ENCODE results near the gene TMEM125.

The TMEM125 gene

DNA sequence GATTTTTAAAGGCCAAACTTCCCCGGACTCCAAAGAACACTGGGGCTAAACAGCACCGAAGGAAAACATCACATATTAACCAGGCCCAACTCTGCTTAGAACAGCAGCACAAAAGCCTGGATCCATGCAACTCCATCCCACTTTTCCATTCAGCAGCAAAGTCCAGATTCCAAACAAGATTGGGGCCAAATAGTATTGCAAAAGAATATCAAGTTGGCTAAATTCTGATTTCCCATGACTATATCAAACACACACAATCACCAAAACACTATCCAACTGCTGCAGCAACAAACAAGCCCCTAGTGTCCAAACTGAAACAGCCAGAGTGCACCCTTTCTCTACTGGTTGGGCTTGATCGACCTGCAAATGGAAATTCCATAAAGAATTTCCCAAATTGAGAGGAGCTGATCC is 19.4 kb upstream of the TMEM125 start:
- no peak for DNase-seq

DNA sequence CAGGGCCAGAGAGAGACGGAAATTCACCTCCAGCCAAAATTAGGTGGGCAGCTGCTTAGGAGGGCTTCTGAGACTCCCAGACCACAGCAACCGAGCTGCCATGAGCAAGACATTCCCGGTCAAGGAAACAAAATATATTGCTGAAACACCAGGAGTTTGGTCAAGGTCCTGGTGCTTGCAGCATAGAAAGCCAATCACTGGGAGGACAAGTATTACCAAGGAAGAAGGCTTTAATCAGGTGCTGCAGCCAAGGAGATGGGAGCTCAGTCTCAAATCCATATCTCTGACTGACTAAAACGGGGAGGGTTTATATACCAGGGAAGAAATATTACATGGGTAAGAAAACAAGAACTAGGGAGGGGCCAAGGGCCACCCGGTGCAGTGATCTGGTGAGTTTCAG is 18.8 kb upstream of the TMEM125 start:
- DNase-seq = no peak

DNA sequence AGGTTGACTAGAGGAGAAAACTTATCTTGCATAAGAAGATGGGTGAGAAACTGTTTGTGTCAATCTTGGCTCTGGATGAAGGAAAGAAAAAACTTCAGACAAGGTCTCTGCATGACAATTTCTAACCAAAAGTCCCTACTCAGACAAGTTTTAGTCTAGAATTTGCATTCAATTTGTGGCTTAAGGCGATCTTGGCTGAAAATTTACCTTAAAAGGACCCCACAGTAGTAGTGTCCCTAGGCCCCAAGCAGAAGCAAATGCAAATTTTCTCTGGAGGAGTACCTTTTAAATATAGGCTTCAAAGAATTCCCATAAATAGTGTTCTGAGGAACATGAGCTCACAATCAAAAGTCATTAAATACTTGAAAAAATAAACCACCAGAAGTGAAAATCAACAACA is 17.6 kb upstream of the TMEM125 start:
- DNase-seq = no peak

DNA sequence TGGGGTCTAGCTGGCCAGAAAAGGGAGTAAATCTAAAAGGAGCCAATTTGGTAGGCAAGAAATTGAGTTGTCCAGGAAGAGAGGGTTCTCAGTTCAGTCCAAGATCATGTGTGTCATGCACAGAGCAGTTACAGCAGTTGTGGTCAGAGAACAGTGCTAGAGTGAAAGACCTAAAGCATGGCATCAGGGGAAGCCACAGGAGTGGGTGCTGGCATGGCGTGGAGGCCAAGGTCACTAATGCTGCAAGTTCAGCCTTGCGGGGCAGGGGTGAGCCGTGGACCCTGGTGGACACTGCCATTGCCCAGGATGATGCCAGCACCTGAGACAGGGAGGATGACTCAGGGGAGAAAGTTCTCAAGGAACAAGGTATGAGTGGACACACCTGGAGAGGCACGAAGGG is 16.6 kb upstream of the TMEM125 start:
- DNase-seq = no peak

DNA sequence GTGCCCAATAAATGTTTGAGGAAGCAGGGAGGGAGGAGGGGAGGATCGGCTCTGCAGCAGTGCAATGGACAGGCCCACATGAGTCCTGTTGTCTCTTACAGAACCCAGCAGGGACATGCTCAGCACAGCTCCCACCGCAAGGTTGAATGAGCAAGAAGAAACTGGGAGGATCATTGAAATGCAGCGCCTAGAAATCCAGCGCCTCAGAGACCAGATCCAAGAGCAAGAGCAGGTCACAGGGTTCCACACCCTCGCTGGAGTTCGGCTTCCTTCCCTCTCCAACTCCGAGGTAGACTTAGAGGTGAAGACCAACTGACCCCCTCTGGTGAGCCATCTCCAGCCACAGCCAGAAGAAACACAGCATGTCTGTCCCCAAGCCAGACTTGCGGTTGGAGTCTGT is 15.9 kb upstream of the TMEM125 start:
- no peak for DNase-seq

DNA sequence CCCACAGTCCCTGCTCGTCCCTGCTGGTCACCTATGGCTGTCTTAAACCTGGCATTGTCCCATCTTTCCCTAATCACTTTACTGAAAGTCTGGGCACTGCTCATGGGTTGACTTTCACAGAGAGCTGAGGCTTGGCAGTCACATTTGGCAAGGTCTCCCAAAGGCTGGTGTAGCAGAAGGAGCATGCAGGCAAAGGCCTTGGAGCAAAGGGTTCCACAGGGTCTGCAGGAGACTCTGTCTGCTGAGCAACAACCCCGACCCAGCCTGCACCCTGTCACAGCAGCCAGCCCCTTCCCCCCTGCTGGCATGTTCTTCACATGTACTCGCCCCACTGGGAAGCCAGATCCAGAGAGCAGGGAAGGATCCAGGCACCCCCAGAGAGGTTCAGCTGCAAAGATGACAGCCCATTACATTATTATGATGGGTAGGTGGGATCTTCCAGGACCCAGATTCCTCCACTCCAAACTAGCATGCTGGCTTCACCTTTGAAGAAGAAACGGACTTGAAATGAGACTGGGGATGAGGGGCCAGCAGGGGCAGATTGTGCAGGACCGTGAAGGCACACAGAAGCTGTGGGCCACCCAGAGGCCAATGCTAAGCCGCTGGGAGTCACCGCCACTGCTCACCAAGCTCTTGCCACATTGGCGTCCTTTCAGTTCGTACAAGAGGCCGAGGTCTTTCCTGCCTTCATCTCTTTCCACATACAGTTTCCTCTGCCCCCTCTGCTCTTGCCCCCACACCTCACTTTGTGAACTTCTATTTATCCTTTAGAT is 14.2 kb upstream of the TMEM125 start:
- no peak for DNase-seq

DNA sequence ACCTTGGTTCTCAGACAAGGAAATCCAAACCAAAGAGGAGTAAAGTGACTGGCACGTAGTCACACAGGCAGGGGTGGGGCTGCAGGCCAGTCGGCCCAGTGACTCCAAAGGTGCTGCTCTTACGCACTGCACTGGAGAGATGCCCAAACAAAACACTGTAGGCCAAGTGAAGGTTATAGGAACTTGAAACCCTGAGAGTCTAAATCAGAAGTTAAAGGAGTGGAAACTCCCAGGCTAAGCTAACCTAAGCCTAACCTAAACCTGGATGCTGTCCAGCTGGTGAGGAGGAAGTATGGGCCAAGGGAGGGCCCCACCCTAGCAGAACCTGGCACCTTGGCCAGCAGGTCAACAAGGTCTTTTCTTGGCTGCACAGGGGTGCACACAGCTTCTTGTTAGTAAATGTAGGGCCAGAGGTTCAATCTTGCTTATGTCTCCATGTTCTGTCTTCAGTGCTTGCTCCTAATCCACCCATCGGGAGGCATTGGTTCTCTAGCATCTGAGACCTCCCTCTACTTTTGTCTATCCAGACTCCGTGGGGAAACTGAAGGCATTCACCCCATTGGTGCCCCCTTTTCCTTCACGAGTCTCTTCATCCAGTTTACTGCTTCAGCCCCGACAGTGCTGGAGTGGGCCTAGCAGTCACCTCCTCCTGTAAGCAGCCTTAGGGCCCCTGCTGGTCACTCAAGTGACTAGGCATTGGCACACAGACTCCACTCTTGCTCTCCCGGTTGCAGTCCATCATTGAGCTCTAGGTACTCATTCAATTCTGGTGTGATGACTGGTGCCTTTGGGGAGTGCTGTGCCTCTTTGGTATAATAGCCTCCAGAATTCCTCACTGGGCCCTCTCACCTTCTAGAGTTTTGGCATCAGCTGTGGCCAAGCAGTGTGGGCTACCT is 12.9 kb upstream of the TMEM125 start:
- DNase-seq = no peak

DNA sequence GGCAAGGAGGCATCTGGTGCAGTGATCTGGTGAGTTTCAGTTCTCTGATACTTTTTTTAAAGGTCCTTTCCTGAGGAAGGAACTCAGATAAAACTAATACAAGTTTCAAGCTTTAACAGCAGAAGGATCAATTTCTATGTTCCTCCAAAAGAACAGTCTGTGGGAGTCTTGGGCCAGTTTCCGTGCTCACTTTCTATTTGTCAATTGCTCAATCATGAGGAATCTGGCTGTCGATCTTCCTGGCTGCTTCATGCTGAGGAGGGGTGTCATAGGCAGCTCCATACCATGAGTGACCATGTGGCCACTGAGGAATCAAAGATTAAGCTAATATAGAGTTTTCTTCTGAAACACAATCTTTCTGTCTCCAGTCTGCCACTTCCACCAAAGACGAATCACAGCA is 11.4 kb upstream of the TMEM125 start:
- DNase-seq = no peak

DNA sequence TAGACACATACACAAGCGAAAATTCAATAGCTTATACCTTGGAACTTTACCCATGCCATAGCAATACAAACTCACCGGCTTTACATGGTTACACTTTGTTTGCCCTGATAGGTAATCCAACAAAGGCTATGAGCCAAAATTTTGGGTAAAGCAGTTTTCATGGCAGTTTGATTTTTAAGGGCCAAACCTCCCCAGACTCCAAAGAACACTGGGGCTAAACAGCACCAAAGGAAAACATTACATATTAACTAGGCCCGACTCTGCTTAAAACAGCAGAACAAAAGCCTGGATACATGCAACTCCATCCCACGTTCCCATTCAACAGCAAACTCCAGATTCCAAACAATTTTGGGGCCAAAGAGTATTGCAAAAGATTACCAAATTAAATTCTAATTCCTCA is 4.4 kb upstream of the TMEM125 start:
- DNase-seq = no peak

DNA sequence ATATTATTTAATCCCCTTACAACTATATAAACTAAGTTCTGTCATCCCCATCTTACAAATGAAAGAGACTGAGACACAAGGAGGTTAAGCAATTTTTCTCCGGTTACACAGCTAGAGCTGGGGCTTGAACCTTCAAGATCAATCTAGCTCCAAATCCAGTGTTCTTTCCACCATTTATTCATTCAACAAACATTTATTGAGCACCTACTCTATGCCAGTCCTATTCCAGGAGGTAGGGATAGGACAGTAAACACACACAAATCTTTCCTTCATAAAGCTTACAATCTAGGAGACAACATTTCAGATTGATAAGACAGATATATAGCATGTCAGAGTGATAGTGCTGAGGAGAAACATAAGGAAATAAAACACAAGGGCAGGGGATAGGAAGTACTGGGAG is 2.9 kb upstream of the TMEM125 start:
- no peak for DNase-seq

DNA sequence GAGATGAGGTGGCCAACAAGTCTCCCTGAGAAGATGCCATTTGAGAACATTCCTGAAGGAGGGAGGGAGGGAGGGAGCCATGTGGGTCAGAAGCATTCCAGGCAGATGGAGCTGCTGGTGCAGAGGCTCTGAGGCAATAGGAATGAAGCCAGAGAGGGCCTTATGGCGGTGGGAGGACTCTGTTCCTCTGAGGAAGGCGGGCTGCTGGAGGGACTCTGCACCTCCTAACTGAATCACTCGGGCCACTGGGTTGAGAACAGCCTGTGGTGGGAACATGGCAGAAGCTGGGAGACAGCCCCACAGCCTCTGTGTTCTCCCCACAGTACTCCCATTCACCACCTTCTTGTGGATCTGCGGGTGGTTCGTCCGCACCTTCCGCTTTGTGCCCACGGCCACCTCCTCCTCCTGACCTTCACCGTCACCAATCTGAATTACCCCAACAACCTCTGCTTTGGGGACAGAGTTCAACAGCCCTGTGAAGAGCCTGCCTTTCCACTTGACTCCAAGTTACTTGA is 2.4 kb upstream of the TMEM125 start:
- no peak for DNase-seq

DNA sequence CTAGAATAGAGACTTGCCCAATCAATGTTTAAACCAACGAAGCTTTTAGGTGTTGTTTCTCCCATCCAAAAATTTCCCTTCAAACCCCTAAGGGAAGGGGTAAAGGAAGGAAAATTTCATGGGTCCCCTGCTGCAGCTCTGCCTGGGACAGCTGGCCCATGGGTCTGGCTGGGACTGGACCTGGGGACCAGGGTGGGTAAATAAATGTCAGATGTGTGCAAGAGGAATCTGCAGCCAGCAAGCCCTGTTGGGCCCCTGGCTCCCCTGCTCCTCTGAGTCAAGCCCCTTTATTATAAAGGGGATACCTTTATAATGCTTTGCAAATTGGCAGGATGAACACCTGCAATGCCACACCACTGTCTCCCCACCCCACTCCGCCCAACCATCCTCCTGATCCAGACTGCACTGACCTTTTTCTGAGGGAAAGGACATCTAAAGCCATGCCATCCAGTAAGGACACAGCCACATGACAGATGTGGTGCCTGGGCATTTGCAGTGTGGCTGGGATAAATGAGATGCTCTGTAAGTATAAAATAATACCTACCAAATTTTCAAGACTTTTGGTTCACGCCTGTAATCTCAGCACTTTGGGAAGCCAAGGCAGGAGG is 1.9 kb upstream of the TMEM125 start:
- DNase-seq = no peak

DNA sequence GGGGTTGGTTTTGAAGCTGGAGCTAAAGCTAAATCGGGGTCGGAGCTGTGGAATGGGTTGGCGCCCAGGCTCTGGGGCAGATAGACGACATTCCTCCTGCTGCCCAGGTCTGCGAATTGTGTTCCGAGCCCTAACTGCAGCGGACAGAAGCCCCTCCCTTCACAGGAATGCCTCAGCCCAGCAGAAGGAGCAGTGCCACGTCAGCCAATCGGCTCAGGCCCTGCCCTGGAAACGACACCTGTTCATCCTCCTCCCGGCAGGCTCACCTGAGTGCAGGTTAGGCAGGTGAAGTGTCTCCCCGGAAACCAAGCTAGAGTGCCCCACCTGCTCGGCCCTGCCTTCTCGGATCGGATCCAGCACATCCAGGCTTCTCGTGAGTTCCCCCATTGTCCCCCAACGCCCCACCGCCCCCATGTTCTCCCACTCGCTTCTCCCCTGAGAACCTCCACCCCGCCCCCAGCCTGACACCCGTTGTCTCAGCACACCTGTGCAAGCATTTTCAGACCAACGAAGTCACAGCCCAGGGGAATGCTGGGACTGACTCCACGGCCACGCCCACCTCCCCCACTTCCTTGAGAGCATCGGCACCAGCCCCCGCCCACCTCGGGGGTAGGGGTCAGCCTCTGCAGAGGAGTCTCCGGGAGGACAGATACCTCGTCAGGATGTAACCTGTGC is 775 bp downstream of the TMEM125 start:
- DNase-seq = no peak

DNA sequence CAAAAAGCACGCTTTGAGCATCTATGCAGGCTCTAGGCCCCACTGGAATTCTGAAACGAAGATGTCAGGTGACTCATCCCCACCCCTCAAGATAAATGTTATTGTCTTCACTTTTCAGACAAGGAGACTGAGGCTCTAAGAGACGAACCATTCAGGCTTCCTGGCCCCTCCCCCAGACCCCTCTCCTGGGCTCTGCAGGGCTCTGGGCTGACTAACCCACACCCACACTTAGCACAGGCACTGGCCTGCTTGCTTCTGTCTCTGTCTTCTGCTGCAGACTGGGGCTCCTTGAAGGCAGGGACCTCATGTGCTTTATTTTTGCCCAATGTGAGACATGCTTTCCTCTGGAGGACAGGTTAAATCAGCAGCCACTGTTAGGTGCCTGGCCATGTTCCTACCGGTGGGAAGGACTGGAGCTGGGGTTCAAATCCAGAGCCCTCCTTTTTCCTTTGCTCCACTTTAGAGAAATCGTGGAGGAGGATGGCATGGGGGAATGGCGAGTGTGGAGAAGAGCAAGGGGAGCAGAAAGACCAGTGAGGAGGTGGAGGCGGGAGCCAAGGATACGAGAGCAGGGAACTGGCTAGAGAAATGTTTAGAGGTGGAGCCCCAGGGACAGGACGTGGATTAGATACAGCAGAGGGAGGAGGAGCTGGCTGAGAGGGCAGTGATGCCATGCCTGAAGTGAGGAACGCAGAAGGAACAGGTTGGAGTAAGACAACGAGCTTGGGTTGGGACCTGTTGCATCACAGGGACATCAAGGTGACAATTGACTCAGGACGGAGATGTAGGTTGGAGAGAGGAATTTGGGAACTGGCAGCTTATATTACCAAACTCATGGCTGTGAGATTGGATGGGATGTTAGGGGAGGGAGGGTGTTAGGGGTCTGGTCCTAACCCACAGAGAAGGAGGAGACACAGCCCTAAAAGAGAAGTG is 1.7 kb downstream of the TMEM125 start:
- DNase-seq = no peak

DNA sequence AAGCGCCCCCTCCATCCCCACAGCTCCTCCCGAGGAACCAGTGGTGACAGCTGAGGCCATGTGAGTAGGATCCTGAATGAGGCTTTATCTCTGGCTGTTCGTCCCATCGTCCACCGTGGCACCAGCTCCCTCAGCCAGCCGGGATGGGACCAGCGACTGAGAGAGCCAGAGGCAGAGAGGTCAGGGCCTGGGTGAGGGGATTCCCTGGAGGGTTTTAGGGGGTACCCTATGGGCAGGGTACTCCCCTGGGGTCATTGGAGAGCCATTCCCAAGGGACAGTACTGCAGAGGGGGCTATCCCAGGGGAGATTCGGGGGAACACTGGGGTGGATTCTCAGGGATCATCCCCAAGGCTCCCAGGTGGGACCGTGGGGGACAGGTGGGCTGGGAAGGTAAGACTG is 2.4 kb downstream of the TMEM125 start:
- DNase-seq = no peak

DNA sequence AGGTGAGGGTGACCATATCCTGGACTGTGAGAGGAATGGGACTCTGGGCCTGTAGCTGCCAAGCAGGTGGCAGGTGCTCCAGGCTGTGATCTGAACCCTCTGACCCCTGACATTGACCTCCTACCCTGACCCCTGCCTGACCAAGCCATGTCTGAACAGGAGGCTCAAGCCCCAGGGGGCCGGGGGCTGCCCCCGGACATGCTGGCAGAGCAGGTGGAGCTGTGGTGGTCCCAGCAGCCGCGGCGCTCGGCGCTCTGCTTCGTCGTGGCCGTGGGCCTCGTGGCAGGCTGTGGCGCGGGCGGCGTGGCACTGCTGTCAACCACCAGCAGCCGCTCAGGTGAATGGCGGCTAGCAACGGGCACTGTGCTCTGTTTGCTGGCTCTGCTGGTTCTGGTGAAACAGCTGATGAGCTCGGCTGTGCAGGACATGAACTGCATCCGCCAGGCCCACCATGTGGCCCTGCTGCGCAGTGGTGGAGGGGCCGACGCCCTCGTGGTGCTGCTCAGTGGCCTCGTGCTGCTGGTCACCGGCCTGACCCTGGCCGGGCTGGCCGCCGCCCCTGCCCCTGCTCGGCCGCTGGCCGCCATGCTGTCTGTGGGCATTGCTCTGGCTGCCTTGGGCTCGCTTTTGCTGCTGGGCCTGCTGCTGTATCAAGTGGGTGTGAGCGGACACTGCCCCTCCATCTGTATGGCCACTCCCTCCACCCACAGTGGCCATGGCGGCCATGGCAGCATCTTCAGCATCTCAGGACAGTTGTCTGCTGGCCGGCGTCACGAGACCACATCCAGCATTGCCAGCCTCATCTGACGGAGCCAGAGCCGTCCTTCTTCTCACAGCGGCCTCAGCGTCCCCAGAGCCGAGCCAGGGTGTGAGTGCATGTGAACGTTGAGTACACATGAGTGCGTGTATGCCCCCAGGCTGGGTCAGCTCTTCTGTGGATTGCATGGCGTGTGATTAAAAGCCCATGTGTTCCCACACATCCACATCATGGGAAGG is 3.1 kb downstream of the TMEM125 start:
- DNase-seq = no peak

DNA sequence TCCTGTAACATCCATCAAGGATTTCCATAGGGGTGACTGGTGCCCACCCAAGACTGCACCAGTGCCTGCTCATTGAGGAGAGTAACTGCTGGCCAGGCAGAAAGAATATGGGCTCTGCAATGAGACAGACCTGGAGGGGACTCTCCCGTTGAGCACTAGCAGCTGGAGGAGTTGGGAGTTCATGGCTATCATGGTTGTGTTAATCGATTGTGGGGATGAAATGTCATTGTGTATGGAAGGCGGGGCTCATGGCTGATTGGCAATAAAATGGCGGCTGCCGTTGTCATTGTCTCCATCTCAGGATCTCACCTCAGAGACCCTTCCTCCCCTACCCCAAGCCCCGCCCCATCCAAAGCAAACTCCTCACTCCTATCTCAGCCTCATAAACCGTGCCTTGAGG is 3.9 kb downstream of the TMEM125 start:
- no peak for DNase-seq

DNA sequence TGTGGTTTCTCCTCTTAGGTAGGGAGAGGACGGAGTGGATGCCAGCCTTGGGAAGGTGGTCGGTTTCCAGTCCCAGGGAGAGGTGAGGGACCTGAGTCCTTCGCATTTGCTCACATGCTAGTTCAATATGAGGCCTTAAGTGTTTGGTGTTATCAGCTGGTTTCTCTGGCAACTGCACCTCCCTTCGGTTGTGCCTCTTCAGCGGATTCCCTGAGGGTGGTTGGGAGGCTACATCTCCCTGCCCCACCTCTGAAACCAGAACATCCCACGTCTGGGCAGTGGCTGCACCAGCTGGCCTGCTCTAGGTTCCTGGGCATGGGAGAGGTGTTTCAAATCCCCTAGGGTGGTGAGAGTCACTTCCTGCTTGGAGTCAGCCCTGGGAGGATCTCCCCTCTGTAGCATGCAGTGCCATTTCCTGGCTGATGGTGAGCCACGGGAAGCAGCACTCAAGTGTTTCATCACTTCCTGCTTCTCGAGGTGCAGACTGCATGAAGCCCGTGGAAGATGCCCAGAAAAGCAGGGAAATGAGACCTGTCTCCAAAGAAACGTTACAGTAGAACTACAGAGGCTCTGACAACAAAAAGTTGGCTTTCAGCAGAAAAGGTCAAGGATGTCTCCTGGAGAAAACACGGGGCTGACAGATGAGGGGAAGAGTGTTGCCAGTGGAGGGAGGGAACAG is 4.5 kb downstream of the TMEM125 start:
- peak; percentile 63 for DNase-seq

DNA sequence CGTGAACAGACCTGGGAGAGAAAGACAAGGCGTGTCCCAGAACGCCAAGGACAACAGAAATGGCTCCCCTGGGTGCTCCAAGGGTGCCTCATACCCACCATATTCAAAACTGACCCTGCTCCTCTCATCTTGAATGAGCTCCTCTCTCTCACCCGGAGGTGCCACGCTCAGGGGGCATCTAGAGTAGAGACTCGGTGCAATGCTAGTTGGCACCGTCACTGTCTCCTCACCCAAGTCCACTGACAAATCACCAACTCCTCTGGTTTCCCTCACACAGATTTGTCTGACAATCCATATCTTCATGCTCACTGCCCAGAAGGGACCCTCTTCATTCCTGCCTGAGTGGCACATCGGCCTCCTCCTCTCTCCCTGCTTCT is 5.0 kb downstream of the TMEM125 start:
- DNase-seq = no peak

Measured in activated CD4-positive, alpha-beta T cell treated with anti-CD3 and anti-CD28 coated beads, Interleukin-2, Interleukin-6, amounts not matched to agents 100 ng/mL and 50 ng/mL, durations not matched to agents 16 hours and 8 hours (primary cell).